RKO (cell line): ENCODE data around the gene SMARCA5.
A peak's percentile ranks its signal among the peaks of the same experiment; 100 is the strongest.
"Not testable (repeated sequence)": the region's sequence is repeated elsewhere in the genome, so short reads cannot be mapped to it uniquely, and the experiment has no call there.

Experiments
- DNase-seq: peaks from one replicate; pipeline ENCODE4 v3.0.0-alpha.2; 2016; ENCODE audit warnings: low spot score

The SMARCA5 gene

GRCh38 chr4:143513314-143514168 is at the start of gene SMARCA5:
Gene SMARCA5 (plus strand): TSS chr4:143513702. CDS start chr4:143513925, 223 bp downstream.
- peak; percentile 98 for DNase-seq

- no peak for DNase-seq
These were observed 40.0 kb upstream of the SMARCA5 start for GRCh38 chr4:143473334-143474126.

- DNase-seq: no peak
These were observed 36.0 kb upstream of the SMARCA5 start for GRCh38 chr4:143477487-143477886.

GRCh38 chr4:143481361-143481760 is 32.1 kb upstream of the SMARCA5 start:
- DNase-seq: no peak

GRCh38 chr4:143482840-143483239 is 30.7 kb upstream of the SMARCA5 start:
- peak; percentile 74 for DNase-seq

- peak; percentile 34 for DNase-seq
These were observed 27.2 kb upstream of the SMARCA5 start for GRCh38 chr4:143486314-143486713.

GRCh38 chr4:143488687-143489086 is 24.8 kb upstream of the SMARCA5 start:
- no peak for DNase-seq

- no peak for DNase-seq
These were observed 24.4 kb upstream of the SMARCA5 start for GRCh38 chr4:143489106-143489505.

- DNase-seq: no peak
These were observed 15.5 kb upstream of the SMARCA5 start for GRCh38 chr4:143498021-143498420.

- no peak for DNase-seq
These were observed 11.3 kb upstream of the SMARCA5 start for GRCh38 chr4:143502231-143502630.

- DNase-seq: no peak
These were observed 7.5 kb upstream of the SMARCA5 start for GRCh38 chr4:143506031-143506430.

GRCh38 chr4:143511906-143512305 is 1.6 kb upstream of the SMARCA5 start:
- no peak for DNase-seq

GRCh38 chr4:143512978-143513313 is 556 bp upstream of the SMARCA5 start:
- DNase-seq: peak; percentile 80

GRCh38 chr4:143514169-143514495 is 630 bp downstream of the SMARCA5 start:
- DNase-seq: no peak

GRCh38 chr4:143514497-143514896 is 995 bp downstream of the SMARCA5 start:
- peak; percentile 57 for DNase-seq

GRCh38 chr4:143514901-143515300 is 1.4 kb downstream of the SMARCA5 start:
- DNase-seq: peak; percentile 41

- DNase-seq: no peak
These were observed 2.4 kb downstream of the SMARCA5 start for GRCh38 chr4:143515905-143516304.

- DNase-seq: no peak
These were observed 4.3 kb downstream of the SMARCA5 start for GRCh38 chr4:143517764-143518163.

- no peak for DNase-seq
These were observed 10.7 kb downstream of the SMARCA5 start for GRCh38 chr4:143524211-143524610.

GRCh38 chr4:143528046-143528445 is 14.5 kb downstream of the SMARCA5 start:
- not testable (repeated sequence) for DNase-seq

GRCh38 chr4:143531380-143531779 is 17.9 kb downstream of the SMARCA5 start:
- peak; percentile 24 for DNase-seq

- DNase-seq: no peak
These were observed 18.4 kb downstream of the SMARCA5 start for GRCh38 chr4:143531788-143532491.
